DND-41 (cell line): Measurements from ENCODE around the gene TCF25.

Experiments used
- ATAC-seq: fragments of 200-7000 bp; cut with Tn5 transposase; 3 replicates; pipeline ENCODE4 v1.9.1; 2021; ENCODE audit warnings: low read depth; ENCODE audit not compliant: insufficient read depth
- DNase-seq: peaks from one replicate; pipeline ENCODE4 v3.0.0-alpha.2; 2020
- H2AFZ ChIP-seq: 2 replicates; pipeline ENCODE4 v1.6.0; 2012; ENCODE audit warnings: low read depth, low read length
- H3K27ac ChIP-seq: 2 replicates; pipeline ENCODE4 v1.5.1; 2012; ENCODE audit warnings: low read length, inconsistent platforms
- H3K27me3 ChIP-seq: fragments of 200-600 bp; sonication (generic); 2 replicates; pipeline ENCODE4 v1.6.0; 2012; ENCODE audit warnings: low read length, mild to moderate bottlenecking, inconsistent platforms; ENCODE audit not compliant: insufficient read depth, poor library complexity
- H3K36me3 ChIP-seq: 2 replicates; pipeline ENCODE4 v1.5.1; 2012; ENCODE audit warnings: low read length, inconsistent platforms; ENCODE audit not compliant: insufficient read depth
- H3K4me1 ChIP-seq: 2 replicates; pipeline ENCODE4 v1.5.1; 2012; ENCODE audit warnings: mild to moderate bottlenecking, low read length; ENCODE audit not compliant: insufficient read depth
- H3K4me2 ChIP-seq: 2 replicates; pipeline ENCODE4 v1.6.0; 2012; ENCODE audit warnings: mild to moderate bottlenecking, moderate library complexity, low read length, inconsistent platforms; ENCODE audit not compliant: insufficient read depth
- H3K4me3 ChIP-seq, 2 experiments: fragments of 200-600 bp in 1 of 2; shearing (Covaris generic) in 1 of 2; 2 replicates each; pipeline ENCODE4 v1.5.1; 2012 to 2016; ENCODE audit warnings: inconsistent platforms in 2 of 2, low read length in 2 of 2, mild to moderate bottlenecking in 2 of 2, low read depth in 1 of 2, moderate library complexity in 1 of 2
- H3K79me2 ChIP-seq: 2 replicates; pipeline ENCODE4 v1.6.0; 2012; ENCODE audit warnings: low read length, inconsistent platforms; ENCODE audit not compliant: insufficient read depth
- H3K9ac ChIP-seq: 2 replicates; pipeline ENCODE4 v1.6.0; 2012; ENCODE audit warnings: low read depth, mild to moderate bottlenecking, inconsistent platforms, low read length, moderate library complexity
- H3K9me3 ChIP-seq: 2 replicates; pipeline ENCODE4 v1.5.1; 2012; ENCODE audit warnings: low read length, moderate library complexity, mild to moderate bottlenecking, inconsistent platforms; ENCODE audit not compliant: insufficient read depth, severe bottlenecking
- H4K20me1 ChIP-seq: 2 replicates; pipeline ENCODE4 v1.6.0; 2012; ENCODE audit warnings: low read length; ENCODE audit not compliant: insufficient read depth
- EZH2 ChIP-seq: IDR thresholded peaks from 3 replicates; pipeline ENCODE4 v1.6.1; 2012; ENCODE audit warnings: borderline replicate concordance, low read depth, mild to moderate bottlenecking, moderate library complexity, low read length, inconsistent platforms; ENCODE audit not compliant: severe bottlenecking
- TF ChIP-seq, protein P1 (sequence below): IDR thresholded peaks from 2 replicates; pipeline ENCODE4 v1.5.1; 2012; ENCODE audit warnings: borderline replicate concordance, low read length, moderate library complexity, mild to moderate bottlenecking; ENCODE audit not compliant: poor library complexity, severe bottlenecking; ENCODE audit errors: extremely low read depth

Gene TCF25

DNA sequence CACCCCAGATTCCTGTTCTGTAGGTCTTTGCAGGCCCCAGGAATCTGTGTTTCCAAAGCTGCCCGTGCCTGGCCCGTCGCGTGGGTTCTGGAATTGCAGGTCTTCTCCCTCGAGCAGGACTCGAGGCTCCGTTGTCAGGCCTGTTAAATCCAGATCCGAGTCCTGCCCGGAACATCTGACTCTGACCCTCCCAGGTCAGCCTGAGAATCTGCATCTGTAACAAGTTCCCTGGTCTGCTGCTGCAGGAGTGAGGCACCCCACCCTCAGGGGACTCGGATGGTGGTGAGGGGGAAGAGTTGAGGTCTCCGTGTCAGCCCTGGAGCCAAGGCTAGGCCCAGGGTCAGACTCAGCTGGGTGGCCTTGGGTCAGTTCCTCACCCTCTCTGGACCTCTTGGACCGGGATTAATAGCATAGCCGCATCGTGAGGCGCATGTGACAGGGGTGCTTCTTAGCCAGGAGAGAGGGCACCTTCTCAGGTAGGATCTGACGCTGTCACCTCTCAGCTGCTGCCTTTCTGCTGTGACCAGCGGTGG is 36.3 kb upstream of the TCF25 start:
- H3K9ac ChIP-seq: peak overlapping the region; percentile 25; the same call in 1 of the 2 replicates
- TF ChIP-seq EZH2: no peak
- TF ChIP-seq, protein P1, sequence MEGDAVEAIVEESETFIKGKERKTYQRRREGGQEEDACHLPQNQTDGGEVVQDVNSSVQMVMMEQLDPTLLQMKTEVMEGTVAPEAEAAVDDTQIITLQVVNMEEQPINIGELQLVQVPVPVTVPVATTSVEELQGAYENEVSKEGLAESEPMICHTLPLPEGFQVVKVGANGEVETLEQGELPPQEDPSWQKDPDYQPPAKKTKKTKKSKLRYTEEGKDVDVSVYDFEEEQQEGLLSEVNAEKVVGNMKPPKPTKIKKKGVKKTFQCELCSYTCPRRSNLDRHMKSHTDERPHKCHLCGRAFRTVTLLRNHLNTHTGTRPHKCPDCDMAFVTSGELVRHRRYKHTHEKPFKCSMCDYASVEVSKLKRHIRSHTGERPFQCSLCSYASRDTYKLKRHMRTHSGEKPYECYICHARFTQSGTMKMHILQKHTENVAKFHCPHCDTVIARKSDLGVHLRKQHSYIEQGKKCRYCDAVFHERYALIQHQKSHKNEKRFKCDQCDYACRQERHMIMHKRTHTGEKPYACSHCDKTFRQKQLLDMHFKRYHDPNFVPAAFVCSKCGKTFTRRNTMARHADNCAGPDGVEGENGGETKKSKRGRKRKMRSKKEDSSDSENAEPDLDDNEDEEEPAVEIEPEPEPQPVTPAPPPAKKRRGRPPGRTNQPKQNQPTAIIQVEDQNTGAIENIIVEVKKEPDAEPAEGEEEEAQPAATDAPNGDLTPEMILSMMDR: no peak

GRCh38 chr16:89841275-89841674 is 32.1 kb upstream of the TCF25 start:
- peak; percentile 32 for DNase-seq
- H3K9me3 ChIP-seq: no peaks in the 10 kb centered on the region
- no peak overlapping the region for H3K9ac ChIP-seq
- no peaks in the 10 kb centered on the region for H3K36me3 ChIP-seq
- ATAC-seq: no peak
- no peaks in the 10 kb centered on the region for H3K79me2 ChIP-seq
- peaks cover 18% of the 10 kb centered on the region for H3K4me1 ChIP-seq
- peaks cover 4% of the 10 kb centered on the region for H4K20me1 ChIP-seq
- no peak overlapping the region for H3K4me3 ChIP-seq
- H3K4me2 ChIP-seq: no peak overlapping the region
- no peaks in the 10 kb centered on the region for H3K27me3 ChIP-seq
- H3K27ac ChIP-seq: no peak overlapping the region
- no peak for TF ChIP-seq EZH2
- TF ChIP-seq, protein P1: no peak
- no peak overlapping the region for H2AFZ ChIP-seq

More for the DNA sequence above, 36.3 kb upstream of the TCF25 start:
- Histone ChIP-seq H3K79me2 (no peaks in the 10 kb centered on the region), H3K4me3 (peak overlapping the region in 1 of 2 experiments; percentile 43; a peak in 1 of 4 replicates), H3K36me3 (no peaks in the 10 kb centered on the region), H3K27ac (no peak overlapping the region), H3K9me3 (no peaks in the 10 kb centered on the region), H2AFZ (peak overlapping the region; percentile 52; the same call in 1 of the 2 replicates), H3K4me2 (peak overlapping the region; percentile 61), H4K20me1 (peaks cover 4% of the 10 kb centered on the region; the same call in 1 of the 2 replicates), H3K4me1 (peaks cover 18% of the 10 kb centered on the region), H3K27me3 (no peaks in the 10 kb centered on the region)
- ATAC-seq: no peak
- no peak for DNase-seq

DNA sequence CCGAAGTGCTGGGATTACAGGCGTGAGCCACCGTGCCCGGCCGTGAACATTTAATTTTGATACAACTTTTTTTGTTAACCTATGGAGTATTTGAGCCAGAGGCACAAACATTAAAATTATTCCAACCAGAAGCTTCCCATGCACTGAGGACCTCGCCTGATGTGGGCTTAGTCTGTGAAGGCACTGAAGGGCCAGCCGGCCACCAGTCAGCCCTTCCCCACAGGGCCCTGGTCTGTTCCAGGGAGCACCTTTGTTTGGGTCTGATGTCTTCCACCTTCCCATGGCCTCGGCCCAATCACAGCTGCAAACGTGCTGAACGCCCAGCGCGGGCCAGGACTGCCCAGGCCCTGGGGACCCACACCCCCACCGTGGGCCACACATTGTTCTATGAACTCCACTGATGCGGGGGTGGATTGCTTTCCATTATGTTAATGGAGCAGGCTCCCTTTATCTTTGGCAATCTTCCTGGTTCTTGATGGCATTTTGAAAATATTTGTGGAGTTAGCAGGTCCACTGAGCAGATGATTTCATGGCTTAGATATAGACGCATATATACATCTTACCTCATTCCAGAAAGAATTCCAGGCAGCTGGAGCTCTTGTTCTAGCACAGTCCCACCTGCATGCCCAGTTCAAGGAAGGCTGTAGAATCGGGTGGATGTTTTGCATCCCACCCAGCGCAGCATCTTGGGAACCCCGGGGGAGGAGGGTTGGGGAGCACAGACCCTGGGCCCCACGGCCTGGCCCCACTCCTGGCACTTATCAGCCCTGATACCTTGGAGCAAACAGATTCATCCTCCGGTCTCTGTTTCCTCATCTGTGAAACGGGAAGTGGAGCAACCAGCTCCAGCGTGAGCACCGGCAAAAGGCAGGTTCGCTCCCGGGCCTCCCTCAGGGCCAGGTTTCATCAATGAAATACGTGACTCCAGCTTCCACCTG is 30.7 kb upstream of the TCF25 start:
- H3K4me3 ChIP-seq: no peak overlapping the region
- no peak overlapping the region for H3K27ac ChIP-seq
- H3K36me3 ChIP-seq: no peaks in the 10 kb centered on the region
- no peak overlapping the region for H2AFZ ChIP-seq
- no peaks in the 10 kb centered on the region for H3K9me3 ChIP-seq
- H4K20me1 ChIP-seq: peaks cover 4% of the 10 kb centered on the region
- ATAC-seq (no peak), DNase-seq (no peak)
- H3K79me2 ChIP-seq: no peaks in the 10 kb centered on the region
- H3K27me3 ChIP-seq: no peaks in the 10 kb centered on the region
- TF ChIP-seq, protein P1: no peak
- TF ChIP-seq EZH2: no peak
- peaks cover 10% of the 10 kb centered on the region for H3K4me1 ChIP-seq
- no peak overlapping the region for H3K4me2 ChIP-seq
- H3K9ac ChIP-seq: no peak overlapping the region
